SK-N-SH (cell line): ENCODE data around the gene ME3. TPM values are rescaled to one million over a fixed set of nuclear protein-coding genes. Genes with fewer than 3 reads are reported as not detected.

Experiments
- CTCF ChIA-PET: fragments of 300-600, 350-600 bp; formaldehyde crosslinking; extraction: SDS; loops from one replicate; lab custom pipeline; 2021; lab: Yijun Ruan, JAX
- POLR2A ChIA-PET: fragments of 350-600 bp; sonication (Branson Sonifier 250); formaldehyde crosslinking; extraction: SDS; loops from one replicate; lab custom pipeline; 2020; ENCODE audit warnings: antibody characterized with exemption, inconsistent platforms; lab: Yijun Ruan, JAX
- DNase-seq: peaks from one replicate; pipeline ENCODE4 v3.0.0; 2012
- H2AFZ ChIP-seq: fragments of 200-600 bp; sonication (generic); 2 replicates; pipeline ENCODE4 v1.8.1; 2016; ENCODE audit warnings: antibody characterized with exemption, mild to moderate bottlenecking, low read depth
- H3F3A ChIP-seq: fragments of 200-600 bp; sonication (generic); replicated peaks from 2 replicates; pipeline ENCODE3; 2016; ENCODE audit warnings: antibody characterized with exemption, mild to moderate bottlenecking; ENCODE audit not compliant: insufficient read depth
- H3K27ac ChIP-seq, 2 experiments: fragments of 200-500 bp in 1 of 2; fragments of 200-600 bp in 1 of 2; sonication (Bioruptor generic) in 1 of 2; sonication (generic), shearing (Covaris generic) in 1 of 2; 2 replicates each; pipeline versions ENCODE4 v1.5.1 to v1.6.1; 2014 to 2016; ENCODE audit warnings: low read depth in 2 of 2, inconsistent platforms in 1 of 2, low read length in 1 of 2, mild to moderate bottlenecking in 1 of 2, mixed read lengths in 1 of 2
- H3K27me3 ChIP-seq: fragments of 200-600 bp; sonication (generic), shearing (Covaris generic); 2 replicates; pipeline ENCODE4 v1.6.1; 2016; ENCODE audit warnings: mixed run types; ENCODE audit not compliant: insufficient read depth
- H3K36me3 ChIP-seq, 2 experiments: fragments of 200-500 bp in 1 of 2; fragments of 200-600 bp in 1 of 2; sonication (Bioruptor generic) in 1 of 2; sonication (generic) in 1 of 2; replicated peaks in 1 of 2; 2 replicates each; pipeline versions ENCODE3 to v1.5.1; 2014 to 2016; ENCODE audit warnings: low read length in 1 of 2, mild to moderate bottlenecking in 1 of 2; ENCODE audit not compliant: insufficient read depth in 2 of 2, control insufficient read depth in 1 of 2
- H3K4me1 ChIP-seq, 2 experiments: fragments of 200-500 bp in 1 of 2; fragments of 200-600 bp in 1 of 2; sonication (Bioruptor generic) in 1 of 2; sonication (generic), shearing (Covaris generic) in 1 of 2; 2 replicates each; pipeline versions ENCODE4 v1.5.1 to v1.6.1; 2014 to 2016; ENCODE audit warnings: low read depth in 1 of 2, low read length in 1 of 2, mixed run types in 1 of 2; ENCODE audit not compliant: insufficient read depth in 2 of 2, control insufficient read depth in 1 of 2
- H3K4me2 ChIP-seq: fragments of 200-600 bp; sonication (generic), shearing (Covaris generic); 2 replicates; pipeline ENCODE4 v1.6.1; 2017; ENCODE audit warnings: mixed run types
- H3K4me3 ChIP-seq, 2 experiments: fragments of 200-500 bp in 1 of 2; fragments of 200-600 bp in 1 of 2; sonication (Bioruptor generic) in 1 of 2; sonication (generic), shearing (Covaris generic) in 1 of 2; 2 replicates each; pipeline versions ENCODE4 v1.5.1 to v1.8.1; 2014 to 2016; ENCODE audit warnings: low read depth in 2 of 2, inconsistent platforms in 1 of 2, low read length in 1 of 2, mild to moderate bottlenecking in 1 of 2, mixed read lengths in 1 of 2, moderate library complexity in 1 of 2
- H3K79me2 ChIP-seq: fragments of 200-600 bp; sonication (generic); 2 replicates; pipeline ENCODE4 v1.8.1; 2017; ENCODE audit warnings: mild to moderate bottlenecking; ENCODE audit not compliant: insufficient read depth
- H3K9ac ChIP-seq: fragments of 200-600 bp; sonication (generic); 2 replicates; pipeline ENCODE4 v1.6.1; 2017; ENCODE audit warnings: mixed run types
- H3K9me2 ChIP-seq: fragments of 200-600 bp; sonication (generic); 2 replicates; pipeline ENCODE4 v1.6.1; 2017; ENCODE audit warnings: mixed run types
- H3K9me3 ChIP-seq: fragments of 200-600 bp; sonication (generic); 2 replicates; pipeline ENCODE4 v1.6.1; 2017; ENCODE audit warnings: mixed run types, mild to moderate bottlenecking, moderate library complexity
- H4K20me1 ChIP-seq: fragments of 200-600 bp; sonication (generic); 2 replicates; pipeline ENCODE4 v1.6.1; 2017; ENCODE audit warnings: mild to moderate bottlenecking, mixed run types; ENCODE audit not compliant: insufficient read depth
- CTCF ChIP-seq: fragments of 200-600 bp; sonication (generic); IDR thresholded peaks from 2 replicates; pipeline ENCODE4 v1.6.1; 2017; ENCODE audit warnings: antibody characterized with exemption, mild to moderate bottlenecking, moderate library complexity
- FOXJ3 ChIP-seq: sonication (generic); formaldehyde crosslinking; IDR thresholded peaks from 2 replicates; pipeline ENCODE4 v1.5.1; 2020; ENCODE audit warnings: mild to moderate bottlenecking, missing genetic modification reagents
- FOXM1 ChIP-seq: IDR thresholded peaks from 2 replicates; pipeline ENCODE4 v1.4.0; 2012; ENCODE audit warnings: low read depth, mild to moderate bottlenecking
- IRF3 ChIP-seq: fragments of 150-350 bp; IDR thresholded peaks from 2 replicates; pipeline ENCODE4 v1.6.1; 2016; ENCODE audit warnings: mild to moderate bottlenecking, low read depth, low read length
- MAX ChIP-seq: IDR thresholded peaks from 2 replicates; pipeline ENCODE4 v1.4.0; 2012; ENCODE audit warnings: low read depth
- MEF2A ChIP-seq: IDR thresholded peaks from 2 replicates; pipeline ENCODE4 v1.4.0; 2012; ENCODE audit warnings: low read depth, borderline replicate concordance
- NFIC ChIP-seq: IDR thresholded peaks from 2 replicates; pipeline ENCODE4 v1.4.0; 2012; ENCODE audit warnings: borderline replicate concordance
- POLR2AphosphoS5 ChIP-seq: IDR thresholded peaks from 2 replicates; pipeline ENCODE4 v1.6.1; 2012; ENCODE audit warnings: low read depth, low read length
- RAD21 ChIP-seq: IDR thresholded peaks from 2 replicates; pipeline ENCODE4 v1.6.1; 2012; ENCODE audit warnings: mild to moderate bottlenecking, low read length
- REST ChIP-seq: IDR thresholded peaks from 2 replicates; pipeline ENCODE4 v1.6.1; 2012; ENCODE audit warnings: mild to moderate bottlenecking, low read depth, low read length, moderate library complexity
- TCF12 ChIP-seq: IDR thresholded peaks from 2 replicates; pipeline ENCODE4 v1.4.0; 2012
- USF2 ChIP-seq: fragments of 150-350 bp; IDR thresholded peaks from 2 replicates; pipeline ENCODE4 v1.6.1; 2017; ENCODE audit warnings: antibody characterized with exemption, low read length, low read depth, borderline replicate concordance
- polyA plus RNA-seq, 3 experiments: library from polyadenylated mRNA; depleted of rRNA; stranded (reverse); fragments of >200 nt; gene quantifications; 2 replicates each; pipeline ENCODE4 v1.2.3, GENCODE V29; 2012

ME3 gene
- polyA plus RNA-seq, 1 of the 3 experiments (the other 2 are of a cell fraction): 22.0 TPM

GRCh38 chr11:86669424-86669823 lies 3.0 kb downstream of the ME3 start (continued):
- TF ChIP-seq USF2 (no peak), REST (no peak), RAD21 (no peak), TCF12 (no peak)

- no peak overlapping the region for H3K27ac ChIP-seq
- H3K9me3 ChIP-seq: no peaks in the 10 kb centered on the region
- peaks cover 4% of the 10 kb centered on the region; the same call in 1 of the 2 replicates for H3K79me2 ChIP-seq
- H3K36me3 ChIP-seq: peaks cover 0 to 4% of the 10 kb centered on the region in 2 experiments
- DNase-seq: no peak
- H3K4me2 ChIP-seq: no peak overlapping the region
- H3K4me3 ChIP-seq: no peak overlapping the region
- no peaks in the 10 kb centered on the region for H3K27me3 ChIP-seq
- H3K9ac ChIP-seq: no peak overlapping the region
- no peak overlapping the region for H2AFZ ChIP-seq
- H4K20me1 ChIP-seq: no peaks in the 10 kb centered on the region
- H3K9me2 ChIP-seq: no peaks in the 10 kb centered on the region
- peaks cover 8 to 11% of the 10 kb centered on the region in 2 experiments; a peak in 3 of 4 replicates for H3K4me1 ChIP-seq
- ChIA-PET POLR2A (no interaction called here), CTCF (no interaction called here)
- TF ChIP-seq RAD21: no peak
- TF ChIP-seq NFIC: no peak
- TF ChIP-seq FOXM1: no peak
- TF ChIP-seq FOXJ3: no peak
- TF ChIP-seq USF2: no peak
- TF ChIP-seq TCF12: no peak
- no peak for TF ChIP-seq MAX
- no peak for TF ChIP-seq IRF3
- no peak for TF ChIP-seq POLR2AphosphoS5
- no peak for TF ChIP-seq CTCF
- TF ChIP-seq MEF2A: no peak
- H3F3A ChIP-seq: no peaks in the 10 kb centered on the region
Observed at GRCh38 chr11:86668929-86669328, 3.5 kb downstream of the ME3 start.
